HepG2 (cell line): ENCODE data around the gene DPH1.

Experiments
- CBX2 ChIP-seq, 2 experiments: fragments of 200-600 bp in 1 of 2; sonication (generic); formaldehyde crosslinking in 1 of 2; IDR thresholded peaks; 2 replicates each; pipeline versions ENCODE4 v1.7.0 to v1.8.1; 2018 to 2022; ENCODE audit warnings: low read depth in 2 of 2, low read length in 1 of 2, mild to moderate bottlenecking in 1 of 2, missing genetic modification reagents in 1 of 2
- CTCF ChIP-seq: sonication (generic); formaldehyde crosslinking; IDR thresholded peaks from 2 replicates; pipeline ENCODE4 v1.5.0; 2020; ENCODE audit warnings: mild to moderate bottlenecking, missing genetic modification reagents, moderate library complexity
- DMAP1 ChIP-seq: IDR thresholded peaks from 2 replicates; pipeline ENCODE4 v1.6.1; 2016
- NFIC ChIP-seq: IDR thresholded peaks from 2 replicates; pipeline ENCODE4 v1.6.1; 2012; ENCODE audit warnings: mild to moderate bottlenecking, low read length, inconsistent platforms
- PCBP1 ChIP-seq: fragments of 200-400 bp; formaldehyde crosslinking; IDR thresholded peaks from 2 replicates; pipeline ENCODE4 v1.6.1; 2017; ENCODE audit warnings: mild to moderate bottlenecking, low read depth, low read length, borderline replicate concordance
- RAD21 ChIP-seq: fragments of 450-650 bp; formaldehyde crosslinking; IDR thresholded peaks from 2 replicates; pipeline ENCODE4 v1.5.0; 2020; ENCODE audit warnings: mild to moderate bottlenecking
- RNF2 ChIP-seq: fragments of 450-650 bp; conservative IDR thresholded peaks from 2 replicates; pipeline ENCODE4 v1.6.1; 2016; ENCODE audit warnings: low read depth
- TAF15 ChIP-seq: fragments of 200-400 bp; formaldehyde crosslinking; IDR thresholded peaks from one replicate; pipeline ENCODE4 v1.6.1; 2018; ENCODE audit warnings: mild to moderate bottlenecking, low read depth, low read length; ENCODE audit not compliant: poor library complexity, severe bottlenecking
- TCF7 ChIP-seq: sonication (generic); IDR thresholded peaks from 2 replicates; pipeline ENCODE4 v1.6.1; 2016; ENCODE audit warnings: antibody characterized with exemption, low read depth
- TGIF2 ChIP-seq: IDR thresholded peaks from 2 replicates; pipeline ENCODE4 v1.6.1; 2016; ENCODE audit warnings: control low read depth, missing compliant biosample characterization
- ZNF24 ChIP-seq: fragments of 450-650 bp; IDR thresholded peaks from 2 replicates; pipeline ENCODE4 v1.6.1; 2017; ENCODE audit warnings: antibody characterized with exemption, mild to moderate bottlenecking

- TF ChIP-seq TCF7 (no peak), TGIF2 (CRISPR knock-in tag) (no peak), ZNF24 (no peak), DMAP1 (CRISPR knock-in tag) (no peak), TAF15 (no peak), CBX2 (IDR thresholded peaks at IDR 0.05; ENCODE audit: low read depth, low read length) (no peak), CBX2 (CRISPR knock-in tag; IDR thresholded peaks at IDR 0.05; ENCODE audit: low read depth) (no peak), NFIC (no peak), RAD21 (CRISPR knock-in tag) (no peak), PCBP1 (no peak), RNF2 (no peak), CTCF (CRISPR knock-in tag) (no peak)
These were observed 12.5 kb upstream of the DPH1 start for GRCh38 chr17:2017274-2017941.
